AG04449 (cell line): ENCODE results near the gene MIR17HG.

Experiments
- CTCF ChIA-PET: fragments of 350-600 bp; formaldehyde crosslinking; extraction: SDS; loops from one replicate; lab custom pipeline; 2021; ENCODE audit warnings: antibody characterized with exemption; lab: Yijun Ruan, JAX
- POLR2A ChIA-PET: fragments of 400-600, 350-600 bp; formaldehyde crosslinking; extraction: SDS; loops from one replicate; lab custom pipeline; 2020; ENCODE audit warnings: antibody characterized with exemption, inconsistent platforms; lab: Yijun Ruan, JAX
- DNase-seq: peaks from one replicate; pipeline ENCODE4 v3.0.0-alpha.2; 2010; ENCODE audit warnings: low read depth, low spot score
- H3K4me3 ChIP-seq: 2 replicates; pipeline ENCODE4 v1.5.1; 2011; ENCODE audit warnings: low read depth, mild to moderate bottlenecking, control low read depth, low read length
- TF ChIP-seq, protein P1 (sequence below): IDR thresholded peaks from one replicate; pipeline ENCODE4 v1.5.1; 2011; ENCODE audit warnings: mild to moderate bottlenecking, moderate library complexity, low read length, control low read depth, inconsistent platforms; ENCODE audit not compliant: insufficient read depth; ENCODE audit errors: missing control alignments

MIR17HG gene

DNA sequence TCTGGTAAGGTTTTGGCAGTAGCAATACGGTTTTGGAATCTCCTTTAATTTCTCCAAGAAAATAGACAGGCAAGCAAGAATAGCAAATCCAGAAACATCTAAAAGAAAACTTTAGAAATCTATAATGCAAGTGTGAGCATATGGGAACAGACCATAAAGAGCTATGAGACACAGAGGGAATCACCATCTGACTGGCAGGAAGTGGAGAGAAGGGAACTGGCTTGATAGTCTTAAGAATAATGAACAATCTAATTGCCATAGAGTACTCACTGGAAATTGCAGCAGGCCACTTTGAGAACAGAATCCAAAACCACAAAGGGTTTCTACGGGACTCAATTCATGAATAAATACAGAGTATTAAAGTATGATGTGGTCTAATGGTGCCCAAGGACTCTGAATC lies 39.6 kb upstream of the MIR17HG start:
- POLR2A ChIA-PET: no interaction called here
- TF ChIP-seq, protein P1, sequence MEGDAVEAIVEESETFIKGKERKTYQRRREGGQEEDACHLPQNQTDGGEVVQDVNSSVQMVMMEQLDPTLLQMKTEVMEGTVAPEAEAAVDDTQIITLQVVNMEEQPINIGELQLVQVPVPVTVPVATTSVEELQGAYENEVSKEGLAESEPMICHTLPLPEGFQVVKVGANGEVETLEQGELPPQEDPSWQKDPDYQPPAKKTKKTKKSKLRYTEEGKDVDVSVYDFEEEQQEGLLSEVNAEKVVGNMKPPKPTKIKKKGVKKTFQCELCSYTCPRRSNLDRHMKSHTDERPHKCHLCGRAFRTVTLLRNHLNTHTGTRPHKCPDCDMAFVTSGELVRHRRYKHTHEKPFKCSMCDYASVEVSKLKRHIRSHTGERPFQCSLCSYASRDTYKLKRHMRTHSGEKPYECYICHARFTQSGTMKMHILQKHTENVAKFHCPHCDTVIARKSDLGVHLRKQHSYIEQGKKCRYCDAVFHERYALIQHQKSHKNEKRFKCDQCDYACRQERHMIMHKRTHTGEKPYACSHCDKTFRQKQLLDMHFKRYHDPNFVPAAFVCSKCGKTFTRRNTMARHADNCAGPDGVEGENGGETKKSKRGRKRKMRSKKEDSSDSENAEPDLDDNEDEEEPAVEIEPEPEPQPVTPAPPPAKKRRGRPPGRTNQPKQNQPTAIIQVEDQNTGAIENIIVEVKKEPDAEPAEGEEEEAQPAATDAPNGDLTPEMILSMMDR: no peak
- CTCF ChIA-PET: no interaction called here

DNA sequence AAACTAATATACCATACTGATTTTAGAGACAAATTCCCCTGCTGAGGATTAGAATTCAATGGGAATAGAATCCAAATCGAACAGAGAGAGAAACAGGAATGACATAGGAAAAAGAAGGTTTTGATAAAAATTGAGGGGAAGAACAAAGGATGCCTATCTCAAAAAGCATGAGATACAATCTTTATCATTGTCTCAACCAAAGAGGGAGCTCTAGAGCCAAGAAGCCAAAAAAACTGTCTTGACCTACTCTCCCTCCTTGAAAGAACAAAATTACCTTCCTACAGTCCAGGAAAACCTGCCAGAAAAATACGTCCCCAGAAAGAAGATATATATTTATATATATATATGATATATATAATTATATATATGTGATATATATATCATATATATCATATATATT lies 39.2 kb upstream of the MIR17HG start:
- ChIA-PET POLR2A (no interaction called here), CTCF (no interaction called here)
- DNase-seq: no peak
- no peak overlapping the region for H3K4me3 ChIP-seq
- TF ChIP-seq, protein P1: no peak

More for the DNA sequence above, 39.6 kb upstream of the MIR17HG start:
- H3K4me3 ChIP-seq: no peak overlapping the region
- no peak for DNase-seq

DNA sequence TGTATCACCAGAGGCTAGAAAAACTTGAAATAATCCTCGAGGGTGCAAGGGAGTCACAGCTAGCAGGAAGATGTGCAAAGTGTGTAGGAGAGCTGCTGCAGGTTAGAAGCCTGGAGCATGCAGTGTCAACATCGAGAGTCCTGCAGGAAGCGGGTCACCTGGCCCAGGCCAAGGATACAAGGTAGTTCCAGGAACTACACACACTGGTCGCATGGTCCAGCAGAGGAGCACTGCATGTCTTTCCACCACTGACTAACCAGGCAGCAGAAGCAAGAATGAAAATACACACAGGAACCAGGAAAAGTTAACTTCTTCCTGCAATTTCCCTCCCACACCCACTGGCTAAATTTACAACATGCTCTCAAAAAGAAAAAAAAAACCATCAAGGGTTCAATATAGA lies 36.0 kb upstream of the MIR17HG start:
- CTCF ChIA-PET: no interaction called here
- POLR2A ChIA-PET: no interaction called here
- TF ChIP-seq, protein P1: no peak
- H3K4me3 ChIP-seq: no peak overlapping the region
- DNase-seq: no peak

DNA sequence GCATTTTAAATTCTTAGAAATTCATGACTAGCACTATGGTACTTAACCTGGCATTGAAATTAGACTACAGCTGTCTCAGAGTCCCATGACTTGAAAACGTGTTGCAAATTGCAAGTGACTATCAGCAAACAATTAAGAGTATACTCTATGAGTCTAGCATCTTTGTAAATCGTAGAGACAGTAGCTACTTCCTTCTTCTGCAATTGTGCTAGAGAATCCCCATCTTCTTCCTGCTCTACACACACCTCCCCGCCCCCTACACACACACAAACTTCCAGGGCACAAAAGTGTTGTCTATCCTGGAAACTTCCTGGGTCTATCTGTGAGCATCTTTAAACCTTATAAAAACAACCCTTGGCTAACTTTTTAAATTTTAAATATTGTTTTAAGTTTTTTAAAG lies 35.2 kb upstream of the MIR17HG start:
- DNase-seq: no peak
- ChIA-PET CTCF (no interaction called here), POLR2A (no interaction called here)
- H3K4me3 ChIP-seq: no peak overlapping the region
- TF ChIP-seq, protein P1: no peak

DNA sequence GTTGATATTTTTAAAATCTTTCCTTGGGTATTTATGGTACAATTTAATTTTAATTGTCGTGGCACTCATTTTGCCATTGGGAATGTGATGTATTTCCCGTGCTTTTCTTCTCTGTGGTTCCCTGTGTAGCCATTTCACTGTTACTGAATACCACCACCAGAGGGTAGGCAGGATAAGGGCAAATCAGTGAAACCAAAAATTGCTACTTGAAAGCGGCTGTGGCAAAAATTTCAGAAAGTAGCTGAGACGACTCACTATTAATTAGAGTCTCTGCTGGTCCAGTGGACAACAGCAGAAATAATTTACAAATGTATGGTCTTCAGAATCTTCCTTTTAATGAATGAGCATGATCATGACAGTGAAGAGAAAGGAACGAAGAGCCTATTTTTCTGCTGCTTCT lies 34.4 kb upstream of the MIR17HG start:
- no peak for DNase-seq
- ChIA-PET POLR2A (no interaction called here), CTCF (interaction anchor here (1.3 kb wide), 1 partner anchor 36 kb away, joined by 5 read pairs; no protein-coding TSS in a partner anchor)
- TF ChIP-seq, protein P1: peak; percentile 23
- no peak overlapping the region for H3K4me3 ChIP-seq

DNA sequence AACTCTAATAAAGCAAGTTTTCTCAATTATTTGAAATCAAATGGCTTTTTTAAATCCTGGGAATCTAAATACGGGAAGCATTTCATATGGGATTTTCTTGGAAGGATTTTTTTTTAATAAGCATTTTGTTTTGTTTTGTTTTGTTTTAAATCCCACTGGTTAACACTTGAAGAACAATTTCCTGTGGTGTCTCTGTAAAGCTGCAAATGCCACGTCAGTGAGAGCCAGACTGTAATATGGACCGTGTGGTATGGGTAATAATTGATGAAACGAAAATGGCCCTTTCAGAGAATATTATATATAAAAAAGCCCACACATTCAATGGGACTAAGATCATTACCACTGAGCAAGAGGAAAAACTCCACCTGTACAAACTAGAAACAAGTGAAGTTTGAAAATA lies 33.9 kb upstream of the MIR17HG start:
- H3K4me3 ChIP-seq: no peak overlapping the region
- TF ChIP-seq, protein P1: no peak
- ChIA-PET CTCF (interaction anchor here (1.3 to 1.5 kb wide), 2 partner anchors 36 to 93 kb away, joined by 3 to 5 read pairs; no protein-coding TSS in a partner anchor), POLR2A (no interaction called here)
- no peak for DNase-seq
